DMS114 treated with DMSO at 0.1 percent for 48 hours (cell line): ENCODE measurements around the gene NT5E.
A peak's percentile ranks its signal among the peaks of the same experiment; 100 is the strongest.
"Not testable (repeated sequence)": the region's sequence is repeated elsewhere in the genome, so short reads cannot be mapped to it uniquely, and the experiment has no call there.

Source experiments
- DNase-seq: peaks from one replicate; lab custom pipeline; 2025; ENCODE audit not compliant: unreplicated experiment; lab: John Stamatoyannopoulos, UW

NT5E gene

DNA sequence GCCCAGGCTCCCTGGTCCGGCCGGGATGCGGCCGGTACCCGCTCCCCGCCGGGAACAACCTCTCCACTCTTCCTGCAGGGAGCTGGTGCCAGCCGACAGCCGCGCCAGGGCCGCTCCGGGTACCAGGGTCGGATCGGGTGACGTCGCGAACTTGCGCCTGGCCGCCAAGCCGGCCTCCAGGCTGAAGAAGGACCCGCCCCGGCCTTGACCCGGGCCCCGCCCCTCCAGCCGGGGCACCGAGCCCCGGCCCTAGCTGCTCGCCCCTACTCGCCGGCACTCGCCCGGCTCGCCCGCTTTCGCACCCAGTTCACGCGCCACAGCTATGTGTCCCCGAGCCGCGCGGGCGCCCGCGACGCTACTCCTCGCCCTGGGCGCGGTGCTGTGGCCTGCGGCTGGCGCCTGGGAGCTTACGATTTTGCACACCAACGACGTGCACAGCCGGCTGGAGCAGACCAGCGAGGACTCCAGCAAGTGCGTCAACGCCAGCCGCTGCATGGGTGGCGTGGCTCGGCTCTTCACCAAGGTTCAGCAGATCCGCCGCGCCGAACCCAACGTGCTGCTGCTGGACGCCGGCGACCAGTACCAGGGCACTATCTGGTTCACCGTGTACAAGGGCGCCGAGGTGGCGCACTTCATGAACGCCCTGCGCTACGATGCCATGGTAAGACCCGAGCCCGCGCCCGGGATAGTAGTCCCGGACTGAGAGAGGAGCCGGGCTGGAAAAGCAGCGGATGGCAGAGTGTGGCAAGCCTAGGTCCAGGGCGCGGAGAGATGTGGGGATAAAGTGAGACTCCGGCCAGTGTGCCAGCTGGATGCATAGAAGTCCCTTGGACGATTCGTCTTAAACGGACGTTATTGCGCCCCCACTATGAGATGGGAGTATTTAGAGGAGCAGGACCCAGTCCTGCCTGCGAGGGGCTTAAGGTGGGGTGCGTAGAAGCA lies at the start of gene NT5E:
TSS of gene NT5E (plus strand) at position 266 of the 942 bp plus-strand sequence. CDS start at position 323, 57 bp downstream.
- peak; percentile 7 for DNase-seq

DNA sequence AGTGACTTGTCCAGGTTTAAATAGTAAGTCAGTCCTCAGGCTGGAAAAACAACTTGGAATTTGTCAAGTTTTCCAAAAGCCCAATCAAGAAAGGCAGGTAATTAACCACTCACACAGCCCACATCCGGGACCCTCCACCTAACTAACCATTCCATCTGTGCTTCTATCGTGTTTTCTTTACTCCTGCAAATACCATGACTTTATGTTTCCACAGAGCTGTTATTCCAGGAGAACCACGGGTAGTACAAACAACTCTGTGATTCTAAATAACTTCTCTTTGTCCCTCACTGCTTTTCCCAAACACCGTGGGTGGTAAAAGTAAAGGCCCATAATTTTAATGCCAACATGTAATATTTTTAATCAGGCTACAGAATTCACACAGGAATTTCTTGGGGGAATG lies 49.6 kb upstream of the NT5E start:
- no peak for DNase-seq

DNA sequence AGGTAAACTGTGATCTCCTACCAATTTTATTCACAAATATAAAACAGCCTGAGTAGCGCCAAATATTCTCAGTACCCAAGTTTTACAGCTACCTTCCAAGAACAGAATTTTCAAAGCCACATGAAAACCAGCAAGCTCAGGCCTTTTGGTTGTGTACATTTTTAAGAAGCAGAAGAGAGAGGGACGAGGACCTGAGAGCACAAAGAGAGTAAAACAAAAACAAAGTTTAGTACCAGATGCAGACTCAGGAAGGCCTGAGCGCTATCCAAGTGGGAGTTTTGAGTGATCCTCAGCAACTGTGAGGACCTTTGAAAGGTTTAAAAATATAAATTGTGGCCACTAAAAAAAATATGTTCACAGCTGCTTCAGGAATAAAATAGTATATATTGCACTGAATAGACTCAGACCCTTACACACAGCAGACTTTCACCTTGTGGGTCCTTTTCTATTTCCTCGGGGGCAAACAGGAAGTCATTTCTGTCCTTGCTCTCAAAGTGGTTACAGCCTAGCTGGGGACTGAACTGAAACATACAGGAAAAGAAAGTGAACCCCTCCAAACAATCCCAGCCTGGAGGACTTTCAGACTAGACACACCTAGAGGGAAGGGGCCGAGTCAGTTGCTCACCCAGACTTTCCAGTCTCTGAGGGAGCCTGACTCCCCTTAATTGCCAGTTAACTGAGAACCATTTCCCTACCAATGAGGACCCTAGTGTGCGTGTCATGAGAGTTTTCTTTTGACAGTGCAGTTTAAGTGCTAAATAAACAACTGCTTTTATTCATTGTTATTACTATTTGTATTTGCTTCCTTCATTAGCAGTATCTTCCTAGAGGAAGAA lies 48.5 kb upstream of the NT5E start:
- DNase-seq: no peak

DNA sequence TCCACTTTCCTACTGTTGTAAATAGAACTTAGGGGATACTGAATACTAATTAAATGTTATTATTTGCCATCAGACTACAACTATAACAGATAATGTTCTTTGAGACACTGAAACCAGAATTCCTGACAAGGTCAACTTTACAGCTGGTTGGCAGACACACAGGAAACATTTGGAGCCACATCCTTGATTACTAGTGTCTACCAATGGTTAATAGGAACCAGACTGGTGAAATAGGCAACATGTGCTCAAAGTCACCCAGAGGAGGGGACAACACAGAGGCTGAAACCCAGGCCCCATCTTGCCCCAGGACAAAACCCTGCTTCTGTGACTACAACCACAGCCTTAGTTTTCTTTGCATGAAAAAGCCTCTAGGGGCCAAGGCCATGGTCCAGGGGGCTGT lies 47.8 kb upstream of the NT5E start:
- no peak for DNase-seq

DNA sequence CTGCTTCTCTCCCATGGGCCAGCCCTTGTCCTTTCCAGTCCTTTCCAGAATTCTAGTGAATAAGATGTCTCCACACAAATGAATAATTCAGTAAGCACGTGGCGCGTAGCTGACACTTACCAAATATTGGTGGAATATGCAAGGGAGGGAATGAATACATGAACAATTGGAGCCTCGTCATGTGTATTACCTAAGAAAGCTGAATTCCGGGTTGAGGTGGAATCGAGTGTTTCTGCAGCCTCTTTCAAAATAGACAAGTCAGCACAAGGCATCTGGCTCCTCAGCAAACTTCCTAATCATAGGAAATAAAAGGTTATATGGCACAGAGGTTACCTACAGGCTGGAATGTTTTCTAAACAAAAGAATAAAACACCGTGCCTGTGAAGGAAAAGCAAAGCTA lies 47.0 kb upstream of the NT5E start:
- no peak for DNase-seq

DNA sequence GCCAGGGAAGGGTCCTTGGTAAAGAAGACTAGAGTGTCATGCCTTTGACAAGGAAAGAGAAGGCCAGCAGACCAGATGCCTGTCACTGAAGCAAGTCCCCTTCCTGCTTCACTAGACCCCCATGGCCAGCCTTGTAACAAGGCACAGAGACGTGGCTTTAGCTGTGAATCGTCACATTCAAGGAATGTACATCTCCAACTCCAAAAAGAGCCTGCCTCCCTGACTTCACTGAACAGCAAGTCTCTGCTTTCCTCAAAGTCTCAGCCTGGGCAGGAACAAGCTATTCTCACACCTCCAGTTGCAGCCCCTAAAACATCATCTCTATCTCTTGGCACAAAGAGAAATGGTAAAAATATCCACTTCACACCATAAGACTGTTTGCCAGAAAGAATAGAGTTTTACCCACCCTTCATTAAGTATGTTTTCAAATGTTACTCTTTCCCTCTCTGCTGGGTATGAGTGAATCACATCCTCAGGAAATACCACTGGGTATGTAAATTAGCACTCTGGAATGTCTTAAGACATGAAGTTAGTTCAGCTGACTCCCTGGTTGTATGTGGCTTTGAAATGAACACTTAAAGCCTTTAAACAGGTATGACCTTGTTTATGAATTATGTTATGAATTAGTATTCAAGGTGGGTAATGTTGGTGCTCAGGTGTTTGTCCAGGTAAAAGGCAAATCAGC lies 46.4 kb upstream of the NT5E start:
- DNase-seq: no peak

DNA sequence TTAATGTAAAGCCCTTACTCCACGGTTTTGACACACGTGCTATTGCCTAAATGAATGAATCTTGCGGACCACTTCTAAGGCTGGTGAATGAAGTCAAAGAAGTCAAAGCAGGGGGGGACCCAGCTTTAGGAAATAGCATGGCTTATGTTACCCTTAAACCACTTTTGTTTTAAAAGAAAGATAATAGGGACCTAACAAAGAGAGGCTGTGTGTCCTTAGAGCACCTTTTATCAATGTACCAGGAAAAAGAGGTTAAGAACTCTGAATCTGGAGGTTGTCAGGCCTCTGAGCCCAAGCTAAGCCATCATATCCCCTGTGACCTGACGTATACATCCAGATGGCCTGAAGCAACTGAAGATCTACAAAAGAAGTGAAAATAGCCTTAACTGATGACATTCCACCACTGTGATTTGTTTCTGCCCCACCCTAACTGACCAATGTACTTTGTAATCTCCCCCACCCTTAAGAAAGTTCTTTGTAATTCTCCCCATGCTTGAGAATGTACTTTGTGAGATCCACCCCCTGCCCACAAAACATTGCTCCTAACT lies 45.8 kb upstream of the NT5E start:
- DNase-seq: not testable (repeated sequence)

DNA sequence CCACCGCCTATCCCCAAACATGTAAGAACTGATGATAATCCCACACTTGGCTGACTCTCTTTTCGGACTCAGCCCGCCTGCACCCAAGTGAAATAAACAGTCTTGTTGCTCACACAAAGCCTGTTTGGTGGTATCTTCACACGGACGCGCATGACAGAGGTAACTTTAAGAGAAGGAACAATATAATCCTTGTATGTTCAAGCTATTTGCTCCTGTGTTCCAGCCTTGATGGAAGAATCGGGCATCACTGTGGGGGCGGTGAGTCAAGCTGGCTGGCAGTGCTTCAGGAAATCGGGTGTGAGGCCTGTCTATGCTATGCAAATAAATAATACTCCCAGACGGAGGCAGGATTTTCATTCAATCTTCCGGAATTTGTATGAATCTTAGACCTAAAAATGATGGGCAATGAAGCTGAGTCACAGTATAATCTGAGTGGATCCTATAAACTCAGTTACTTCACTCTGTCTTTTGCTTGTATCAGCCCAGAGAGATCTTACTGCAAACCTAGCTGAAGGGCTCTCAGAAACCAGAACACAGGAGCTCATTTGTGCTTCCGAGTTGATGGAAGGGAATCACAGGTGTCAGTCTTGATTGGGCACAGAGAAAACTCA lies 45.2 kb upstream of the NT5E start:
- no peak for DNase-seq

DNA sequence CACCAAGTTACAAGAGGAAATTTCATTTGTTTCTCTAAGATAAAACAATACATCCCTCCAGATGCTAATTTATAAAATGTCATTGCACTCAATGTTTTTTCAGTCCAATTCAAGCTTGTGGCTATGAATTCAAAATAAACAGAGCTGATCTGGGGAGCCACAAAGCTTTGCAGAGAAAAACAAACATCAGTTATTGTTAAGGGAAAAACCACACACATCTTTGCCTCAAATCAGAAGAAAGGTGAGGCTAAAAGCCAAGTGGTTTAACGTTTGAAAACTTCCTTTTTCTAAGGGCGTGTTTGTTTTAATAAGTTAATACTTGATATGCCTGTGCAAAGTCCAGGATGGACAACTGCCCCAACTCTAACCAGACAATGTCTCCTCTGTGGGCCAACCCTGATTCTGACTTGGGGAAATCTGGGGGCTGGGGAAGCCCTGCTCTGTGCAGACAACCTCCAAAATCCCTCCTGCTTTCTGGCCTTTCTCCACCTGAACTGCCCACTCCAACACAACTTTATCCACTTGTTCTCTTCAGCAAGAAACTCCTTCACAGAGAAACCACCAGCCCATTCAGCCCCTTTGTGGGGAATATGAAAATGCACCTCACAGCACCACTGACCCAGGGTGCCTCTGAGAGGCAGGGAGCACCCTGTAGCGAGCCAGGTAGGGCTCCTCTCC lies 44.6 kb upstream of the NT5E start:
- no peak for DNase-seq

DNA sequence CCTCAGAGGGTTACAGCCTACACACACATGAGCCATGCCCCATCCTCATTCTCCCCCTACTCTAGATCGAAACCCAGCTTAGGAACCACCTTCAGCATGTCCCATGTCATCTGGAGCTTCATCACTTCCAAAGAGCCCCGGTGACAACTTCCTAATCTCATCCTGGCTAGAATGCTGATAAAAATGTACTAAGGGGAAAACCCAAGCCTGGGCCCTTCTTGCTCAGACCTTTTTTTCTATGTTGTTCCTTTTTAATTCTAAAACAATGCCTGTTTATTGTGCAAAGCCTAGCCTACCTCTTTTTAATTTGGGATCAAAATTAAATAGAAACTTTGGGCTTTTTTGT lies 44.1 kb upstream of the NT5E start:
- no peak for DNase-seq

DNA sequence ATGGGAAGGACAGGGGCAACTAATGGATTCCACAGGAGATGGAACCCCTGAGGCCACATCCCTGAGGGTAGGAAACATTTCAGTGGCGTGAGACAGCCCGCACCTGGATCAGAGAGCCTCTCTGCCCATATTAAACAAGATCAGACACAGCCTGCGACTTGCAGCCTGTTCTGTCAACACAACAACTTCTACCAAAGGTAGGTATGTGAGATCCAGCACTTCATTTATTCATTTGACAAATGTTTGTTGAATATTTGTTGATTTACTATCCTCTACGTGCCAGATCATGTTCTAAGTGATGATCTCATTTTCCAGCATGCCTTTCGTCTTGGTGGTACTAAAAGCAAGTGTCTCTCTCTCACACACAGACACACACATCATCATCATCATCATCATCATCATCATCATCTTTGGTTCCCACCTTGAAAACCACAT lies 43.2 kb upstream of the NT5E start:
- DNase-seq: no peak

DNA sequence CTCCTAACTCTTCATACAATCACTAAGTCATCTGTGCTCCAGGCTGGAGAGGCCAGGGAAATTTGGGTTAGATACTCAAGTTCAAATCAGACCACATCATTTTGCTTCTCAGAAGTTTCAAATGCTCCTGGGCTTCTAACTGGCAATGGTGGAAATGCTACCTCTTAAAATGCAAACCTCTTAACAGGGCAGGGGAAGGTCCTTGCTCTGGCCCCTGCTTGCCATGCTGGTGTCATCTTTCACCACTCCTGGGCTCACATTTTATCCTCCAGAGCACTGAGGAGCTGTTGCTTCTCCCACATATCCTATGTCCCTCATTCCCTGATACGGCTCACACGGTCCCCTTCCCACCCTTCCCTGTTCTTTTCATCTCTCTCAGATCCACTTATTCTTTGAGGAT lies 41.8 kb upstream of the NT5E start:
- no peak for DNase-seq

DNA sequence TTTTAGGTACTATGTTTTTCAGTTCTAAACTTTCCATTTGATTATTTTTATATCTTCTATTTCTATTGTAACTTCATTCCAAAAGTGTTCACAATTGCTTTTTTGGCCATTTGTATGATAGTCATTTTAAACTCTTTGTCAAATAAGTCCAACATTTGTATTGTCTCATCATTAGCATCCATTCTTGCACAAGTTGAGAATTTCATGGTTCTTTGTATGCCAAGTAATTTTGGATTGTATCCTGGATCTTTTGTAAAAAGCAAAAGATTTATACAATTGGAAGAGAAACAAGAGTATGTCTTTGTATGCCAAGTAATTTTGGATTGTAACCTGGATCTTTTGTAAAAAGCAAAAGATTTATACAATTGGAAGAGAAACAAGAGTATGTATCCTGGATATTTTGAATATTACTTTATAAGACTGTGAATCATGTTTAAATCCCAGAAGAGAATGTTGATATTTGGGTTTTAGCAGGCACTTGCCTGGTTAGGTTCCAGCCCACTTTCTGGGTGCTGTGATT lies 36.9 kb upstream of the NT5E start:
- no peak for DNase-seq

DNA sequence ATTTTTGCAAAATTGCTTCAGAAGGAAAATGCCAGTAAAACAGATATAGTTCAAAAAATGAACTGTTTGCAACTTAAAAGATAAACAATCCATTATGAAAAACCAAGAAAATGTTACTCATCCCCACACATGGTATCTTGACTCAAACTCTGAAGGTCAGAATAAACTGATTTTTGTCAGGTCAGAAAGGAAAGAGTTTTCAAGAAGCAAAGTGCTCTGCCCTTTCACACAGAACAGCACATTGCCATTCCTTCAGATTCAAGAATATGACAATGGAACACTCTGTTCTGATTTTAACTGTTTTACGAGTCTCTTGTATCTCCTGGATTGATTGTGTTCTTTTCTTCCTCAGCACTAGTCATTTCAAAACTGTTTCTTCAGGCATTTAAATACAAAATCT lies 33.8 kb upstream of the NT5E start:
- DNase-seq: no peak

DNA sequence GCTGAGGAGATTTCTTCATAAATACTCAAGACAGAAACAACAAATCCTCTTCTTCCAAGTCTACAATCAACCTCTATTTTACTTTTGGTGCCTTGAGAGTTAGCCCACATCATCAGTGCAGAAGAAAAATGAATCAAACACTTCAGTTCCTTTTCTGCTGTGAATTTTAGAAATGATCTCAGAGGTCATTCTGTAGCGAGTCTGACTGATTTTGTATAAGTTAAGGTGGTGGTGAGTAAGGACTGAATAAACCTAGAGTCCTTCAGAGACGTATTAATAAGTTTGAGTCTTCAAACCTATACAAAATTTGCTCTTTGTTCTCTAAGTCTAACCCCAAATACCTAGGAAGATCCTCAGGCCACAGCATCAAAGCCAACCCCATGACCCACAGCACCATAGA lies 33.1 kb upstream of the NT5E start:
- DNase-seq: no peak

DNA sequence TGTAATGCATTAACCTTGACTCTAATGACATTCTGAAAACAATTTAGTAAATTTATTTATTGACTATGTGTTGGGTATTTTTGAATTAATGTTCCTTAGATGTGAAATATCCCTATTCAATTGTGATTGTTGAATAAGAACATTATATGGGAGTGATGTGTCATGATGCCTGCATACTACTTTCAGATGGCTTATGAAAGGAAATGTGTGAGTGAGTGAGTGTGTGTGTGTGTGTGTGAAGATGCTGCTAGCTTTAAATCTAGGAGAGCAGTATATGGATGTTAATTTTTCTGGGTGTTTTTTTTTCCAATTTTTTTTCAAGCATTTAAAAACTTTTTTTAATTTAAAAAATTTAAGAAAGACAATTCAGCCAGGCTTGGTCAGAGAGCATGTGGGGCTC lies 32.5 kb upstream of the NT5E start:
- no peak for DNase-seq

DNA sequence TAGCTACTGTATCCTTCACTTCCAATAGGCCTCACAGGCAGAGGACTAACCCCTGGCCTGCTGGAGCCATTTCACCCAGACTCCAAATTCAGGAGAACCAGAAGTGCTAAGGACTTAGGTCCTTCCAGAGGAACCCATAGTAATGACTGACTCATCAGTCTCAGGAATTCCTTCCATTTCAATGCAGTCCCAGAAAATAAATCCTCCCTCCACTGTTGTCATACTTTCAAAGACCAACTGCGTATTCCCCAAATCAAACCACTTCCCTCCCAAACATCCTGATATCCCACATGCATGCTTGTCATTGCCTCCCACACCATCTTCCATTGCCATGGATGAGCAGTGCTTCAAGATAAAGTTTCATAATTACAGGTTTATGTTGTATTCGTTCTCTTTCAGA lies 31.8 kb upstream of the NT5E start:
- DNase-seq: no peak

DNA sequence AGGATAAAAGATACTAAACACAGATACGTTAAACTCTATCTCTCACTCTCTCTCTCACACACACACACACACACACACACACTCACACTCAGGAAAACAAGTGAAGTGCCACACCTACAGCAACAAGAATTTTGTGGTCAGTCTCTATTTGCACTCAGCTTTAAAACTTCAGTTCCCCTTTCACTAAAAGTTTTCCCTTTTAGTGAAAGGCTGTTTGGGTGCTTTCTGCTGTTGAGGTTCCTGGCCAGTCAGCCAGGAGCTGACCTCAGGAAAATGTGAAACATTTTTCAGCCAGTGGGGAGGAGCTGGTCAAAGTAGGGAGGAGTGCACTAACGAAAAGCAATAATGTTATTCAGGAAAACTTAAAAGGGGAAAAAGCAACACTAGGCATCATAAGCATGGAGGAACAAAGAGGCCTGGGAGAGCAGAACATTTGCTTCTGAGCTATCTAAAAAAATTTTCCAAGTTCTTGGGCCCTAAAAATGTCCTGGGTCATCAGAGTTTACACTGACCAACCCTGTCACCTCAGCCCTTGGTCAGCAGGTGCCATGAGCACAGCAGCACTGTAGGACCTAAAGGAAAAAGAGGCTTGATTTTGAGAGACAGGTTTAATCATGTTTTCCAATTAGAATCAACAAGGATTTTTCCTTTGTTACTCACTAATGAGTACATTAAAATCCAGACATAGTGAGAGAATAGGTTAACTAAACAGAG lies 30.7 kb upstream of the NT5E start:
- no peak for DNase-seq

DNA sequence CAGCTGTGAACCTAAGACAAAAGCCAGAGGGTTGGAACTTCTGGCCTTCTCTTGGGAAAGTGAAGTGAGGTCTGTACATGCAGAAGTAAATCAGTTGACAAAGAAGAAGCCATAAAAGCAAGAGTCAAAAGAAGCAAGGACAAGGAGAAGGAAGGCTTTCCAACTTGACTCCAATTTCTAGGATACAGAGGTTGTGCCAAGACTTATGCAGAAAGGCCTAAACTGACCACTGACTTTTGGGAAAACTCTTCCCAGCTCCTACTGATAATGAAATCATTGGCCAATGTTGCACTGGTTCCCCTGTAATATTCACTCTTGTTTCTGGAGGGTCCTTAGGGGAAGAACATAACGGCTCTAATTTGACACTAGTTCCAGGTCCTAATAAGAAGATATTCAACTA lies 29.3 kb upstream of the NT5E start:
- DNase-seq: no peak
